HG03342 (cell line): ENCODE measurements around the gene TRAF3IP3.

Experiments
- ATAC-seq: cut with Tn5 transposase; IDR thresholded peaks from one replicate; pipeline ENCODE4 v1.9.1; 2021; ENCODE audit warnings: mild to moderate bottlenecking, moderate library complexity; ENCODE audit not compliant: unreplicated experiment

Gene TRAF3IP3

DNA sequence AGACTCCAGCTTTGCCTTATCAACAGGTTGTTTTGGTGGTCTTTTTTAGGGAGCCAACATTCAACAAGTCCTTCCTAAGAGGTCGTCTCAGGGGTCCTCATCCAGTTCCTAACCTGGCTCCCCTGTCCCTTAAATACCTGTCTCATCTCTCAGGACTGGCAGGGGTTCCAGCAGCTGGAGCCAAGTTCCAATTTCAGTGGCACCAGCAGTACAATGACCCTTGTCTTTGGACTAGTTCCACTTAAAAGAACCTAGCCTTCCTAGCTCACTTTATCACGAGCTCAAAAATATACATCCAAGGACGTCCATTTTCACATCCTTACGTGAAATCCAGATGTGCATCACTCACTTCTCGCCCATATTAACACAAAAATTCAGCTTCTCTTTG is 18.7 kb upstream of the TRAF3IP3 start:
- ATAC-seq, result no peak

DNA sequence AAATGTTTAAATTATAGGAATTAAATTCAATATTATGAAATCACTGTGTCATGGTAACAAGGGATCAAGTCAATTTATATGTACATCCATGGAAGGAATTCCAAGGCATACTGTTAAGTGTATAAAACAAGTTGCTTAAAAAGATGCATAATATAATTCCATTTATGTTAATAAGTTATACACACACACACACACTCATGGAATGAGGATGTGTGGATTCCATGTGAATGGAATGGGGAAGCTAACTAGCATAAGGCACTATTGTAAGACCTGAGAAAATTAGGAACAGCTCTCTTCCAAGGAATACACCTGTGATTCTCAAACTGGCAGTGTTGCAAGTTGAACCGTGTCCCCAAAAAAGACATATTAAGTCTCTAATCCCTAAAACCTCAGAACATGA is 17.6 kb upstream of the TRAF3IP3 start:
- ATAC-seq, result no peak

GRCh38 chr1:209741193-209741592 is 14.7 kb upstream of the TRAF3IP3 start:
- ATAC-seq, result no peak

DNA sequence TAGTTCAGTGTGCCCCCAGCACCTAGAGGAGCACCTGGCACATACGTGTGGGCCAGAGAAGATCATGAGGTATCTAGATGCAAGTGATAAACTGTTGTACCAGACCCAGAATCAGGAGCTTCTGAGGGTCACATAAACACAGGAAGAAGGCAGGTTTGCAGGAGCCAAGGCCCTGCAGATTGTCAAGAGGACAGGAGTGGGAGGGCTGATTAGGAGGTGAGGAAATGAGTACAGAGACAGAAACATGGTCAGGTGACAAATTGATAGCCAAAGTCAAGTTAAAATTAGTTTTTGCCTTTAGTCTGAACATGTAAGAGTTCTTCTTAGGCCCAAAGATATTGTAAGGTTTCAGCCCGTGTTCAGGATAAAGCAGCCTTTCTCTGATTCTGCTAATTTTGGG is 14.0 kb upstream of the TRAF3IP3 start:
- ATAC-seq, result no peak

- ATAC-seq, result no peak
Observed at GRCh38 chr1:209742409-209743144, 13.3 kb upstream of the TRAF3IP3 start.

GRCh38 chr1:209743145-209743482 is 12.7 kb upstream of the TRAF3IP3 start:
- no peak for ATAC-seq

DNA sequence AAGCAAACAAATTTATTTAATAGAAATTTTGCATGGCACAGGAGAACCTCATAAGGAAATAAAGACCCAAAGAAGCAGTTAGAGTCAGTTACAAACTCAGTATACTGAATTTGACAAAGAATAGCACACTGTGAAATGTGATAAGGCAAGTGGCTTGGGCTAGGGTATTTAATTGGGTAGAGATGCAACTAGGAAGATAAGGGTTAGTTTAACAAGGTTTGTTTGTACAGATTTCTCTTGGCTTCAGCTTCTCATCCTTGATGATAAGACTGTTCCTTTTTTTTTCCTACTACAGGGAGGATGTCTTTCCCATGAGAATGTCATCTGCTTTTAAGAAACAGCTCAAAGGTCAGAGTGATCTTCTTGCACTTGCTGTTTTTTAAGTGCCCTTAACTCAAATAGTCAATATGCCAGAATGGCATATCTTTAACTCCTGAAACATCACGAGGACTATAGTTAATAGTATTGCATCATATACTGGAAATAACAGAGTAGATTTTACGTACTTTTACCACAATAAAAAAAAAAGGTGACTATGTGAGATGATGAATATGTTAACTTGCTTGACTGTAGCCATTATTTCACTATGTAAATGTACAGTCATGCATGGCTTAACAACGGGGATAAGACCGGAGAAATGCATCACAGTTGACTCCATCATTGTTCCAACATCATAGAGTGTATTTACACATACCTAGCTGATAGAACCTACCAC is 9.2 kb upstream of the TRAF3IP3 start:
- no peak for ATAC-seq

GRCh38 chr1:209747580-209748262 is 8.1 kb upstream of the TRAF3IP3 start:
- ATAC-seq, result peak; percentile 69

- ATAC-seq, result no peak
Observed at GRCh38 chr1:209748620-209749019, 7.2 kb upstream of the TRAF3IP3 start.

DNA sequence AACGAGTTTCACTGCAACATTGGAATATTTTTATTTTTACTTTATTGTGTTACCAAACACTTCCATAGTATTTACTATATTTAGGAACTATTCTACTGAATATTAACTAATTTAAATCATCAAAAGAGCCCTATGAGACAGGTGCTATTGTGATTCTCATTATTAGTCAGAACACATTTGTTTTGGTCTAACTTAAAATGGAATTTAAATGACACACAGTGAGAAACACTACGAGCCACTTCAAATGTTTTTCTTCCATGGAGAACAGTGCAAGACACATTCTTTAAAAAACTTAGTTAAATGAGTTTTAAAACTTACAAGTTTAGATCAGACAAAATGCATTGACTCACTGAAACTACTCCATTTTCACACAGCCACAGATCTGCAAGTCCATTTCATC is 6.6 kb upstream of the TRAF3IP3 start:
- ATAC-seq, result no peak

DNA sequence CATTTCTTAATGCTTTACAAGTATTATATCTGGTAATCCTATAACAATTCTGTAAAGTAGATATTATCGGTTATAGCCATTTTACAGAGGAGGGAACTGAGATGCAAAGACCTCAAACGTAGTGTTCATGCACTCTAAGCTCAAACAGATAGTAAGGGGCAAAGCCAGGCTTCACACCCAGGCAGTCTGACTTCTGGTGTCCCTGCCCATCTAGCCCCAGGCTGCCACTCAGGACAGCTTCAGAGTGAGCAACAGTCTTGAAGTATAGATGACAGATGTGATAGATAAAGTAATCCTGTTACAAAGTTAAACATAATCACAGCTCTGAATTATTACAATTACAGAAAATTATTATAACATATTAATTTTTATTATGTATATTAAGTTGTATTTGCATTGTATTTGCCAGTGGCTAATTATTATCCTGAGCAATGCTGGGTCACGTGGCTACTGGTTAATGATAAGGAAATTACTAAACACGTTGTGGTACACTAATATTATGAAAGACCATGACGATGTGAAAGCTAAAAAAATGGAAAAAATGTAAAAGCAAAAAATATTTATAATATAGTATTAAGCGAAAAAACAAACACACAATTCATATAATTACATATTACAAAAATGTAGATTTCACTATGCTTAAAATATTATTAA is 6.1 kb upstream of the TRAF3IP3 start:
- ATAC-seq, result no peak

GRCh38 chr1:209751627-209752231 is 4.1 kb upstream of the TRAF3IP3 start:
- ATAC-seq, result peak; percentile 50

DNA sequence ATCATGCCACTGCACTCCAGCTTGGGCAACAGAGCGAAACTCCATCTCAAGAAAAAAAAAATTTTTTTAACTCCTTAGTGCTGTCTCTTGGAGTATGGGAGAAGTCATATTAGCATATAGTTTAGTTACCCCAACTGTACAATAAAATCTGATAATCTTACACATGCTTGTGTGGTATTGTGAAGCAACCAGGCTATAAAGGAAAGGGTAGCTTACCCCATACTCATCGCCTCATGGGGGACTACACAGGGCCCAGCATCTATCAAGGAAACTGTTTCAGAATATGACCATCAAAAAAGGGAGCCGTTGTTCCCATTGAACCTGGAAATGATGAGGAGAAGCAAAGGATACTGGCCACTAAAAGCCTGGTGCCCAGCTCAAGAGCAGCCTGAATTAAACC is 3.0 kb upstream of the TRAF3IP3 start:
- no peak for ATAC-seq

GRCh38 chr1:209755256-209755655 is 597 bp upstream of the TRAF3IP3 start:
- ATAC-seq, result no peak

- peak; percentile 32 for ATAC-seq
Observed at GRCh38 chr1:209756615-209757445, 977 bp downstream of the TRAF3IP3 start.

- no peak for ATAC-seq
Observed at GRCh38 chr1:209758400-209758799, 2.5 kb downstream of the TRAF3IP3 start.

GRCh38 chr1:209759829-209760359 is 4.0 kb downstream of the TRAF3IP3 start:
- ATAC-seq, result no peak

GRCh38 chr1:209761011-209761635 is 5.3 kb downstream of the TRAF3IP3 start:
- ATAC-seq, result no peak

DNA sequence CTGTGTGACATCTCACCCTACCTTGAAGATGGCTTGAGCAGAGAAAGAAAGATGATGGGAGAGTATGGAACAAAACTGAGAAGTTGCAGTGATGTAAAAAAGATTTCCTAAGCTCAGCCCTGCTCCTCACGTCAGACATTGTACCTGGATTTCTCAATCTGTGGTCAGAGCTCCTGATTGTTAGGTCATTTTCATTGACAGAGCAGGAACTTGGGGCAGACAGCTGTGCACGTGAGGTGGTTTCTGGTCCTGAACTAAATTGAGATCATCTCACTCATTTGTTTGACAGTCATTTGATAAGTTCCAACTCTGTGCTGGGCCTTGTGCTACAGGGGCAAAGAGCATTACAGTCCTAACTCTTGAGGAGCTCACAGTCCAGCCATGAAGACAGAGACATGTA is 10.2 kb downstream of the TRAF3IP3 start:
- ATAC-seq, result no peak

- ATAC-seq, result no peak
Observed at GRCh38 chr1:209767096-209767495, 11.2 kb downstream of the TRAF3IP3 start.
